ENCODE measurements around the gene A3GALT2.

A3GALT2 gene

GRCh38 chr1:33270808-33271465 lies 50.0 kb downstream of the A3GALT2 start:
- WGBS (ENCODE audit: extremely low coverage, insufficient coverage, low lambda C conversion rate), result no CpG with 5 or more reads among the region's 7 CpGs

GRCh38 chr1:33270379-33270778 lies 50.5 kb downstream of the A3GALT2 start:
- Histone ChIP-seq H3K36me3 (ENCODE audit: control insufficient read depth, insufficient read depth, low read length) (no peaks in the 10 kb centered on the region), H3K79me1 (ENCODE audit: low read length) (peaks cover 24% of the 10 kb centered on the region), H3K56ac (ENCODE audit: low read length) (no peak overlapping the region), H3K79me2 (ENCODE audit: control insufficient read depth, insufficient read depth, low read length) (no peaks in the 10 kb centered on the region), H3K4me3 (ENCODE audit: low read length) (no peak overlapping the region), H3K27ac (ENCODE audit: low read depth, low read length) (no peak overlapping the region), H2BK5ac (ENCODE audit: low read length) (no peak overlapping the region), H3K9ac (ENCODE audit: low read length) (no peak overlapping the region), H2BK15ac (replicated peaks; ENCODE audit: low read depth) (no peak overlapping the region), H3K23ac (ENCODE audit: low read length) (no peak overlapping the region), H3K4me2 (ENCODE audit: low read length) (no peak overlapping the region), H4K5ac (ENCODE audit: low read length) (no peak overlapping the region), H3K4me1 (ENCODE audit: control insufficient read depth, low read depth, low read length) (no peaks in the 10 kb centered on the region), H3K18ac (ENCODE audit: low read length) (no peak overlapping the region), H3K4ac (ENCODE audit: low read depth, low read length) (no peak overlapping the region), H4K8ac (ENCODE audit: low read depth, low read length) (no peak overlapping the region), H2BK120ac (ENCODE audit: low read depth, low read length) (no peak overlapping the region), H3K27me3 (ENCODE audit: insufficient read depth, low read length, poor library complexity) (no peaks in the 10 kb centered on the region), H2AK5ac (ENCODE audit: low read length) (no peak overlapping the region)
- WGBS (ENCODE audit: extremely low coverage, insufficient coverage, low lambda C conversion rate), result no CpG with 5 or more reads among the region's 5 CpGs
- no peak for DNase-seq

More at GRCh38 chr1:33270808-33271465, 50.0 kb downstream of the A3GALT2 start:
- Histone ChIP-seq H3K4me3 (ENCODE audit: low read length) (no peak overlapping the region), H4K8ac (ENCODE audit: low read depth, low read length) (no peak overlapping the region), H3K18ac (ENCODE audit: low read length) (no peak overlapping the region), H3K79me2 (ENCODE audit: control insufficient read depth, insufficient read depth, low read length) (no peaks in the 10 kb centered on the region), H4K5ac (ENCODE audit: low read length) (no peak overlapping the region), H2BK15ac (replicated peaks; ENCODE audit: low read depth) (no peak overlapping the region), H3K4me1 (ENCODE audit: control insufficient read depth, low read depth, low read length) (no peaks in the 10 kb centered on the region), H3K27me3 (ENCODE audit: insufficient read depth, low read length, poor library complexity) (no peaks in the 10 kb centered on the region), H2AK5ac (ENCODE audit: low read length) (no peak overlapping the region), H3K9ac (ENCODE audit: low read length) (no peak overlapping the region), H3K4ac (ENCODE audit: low read depth, low read length) (no peak overlapping the region), H3K36me3 (ENCODE audit: control insufficient read depth, insufficient read depth, low read length) (no peaks in the 10 kb centered on the region), H3K23ac (ENCODE audit: low read length) (no peak overlapping the region), H2BK5ac (ENCODE audit: low read length) (no peak overlapping the region), H3K56ac (ENCODE audit: low read length) (no peak overlapping the region), H3K27ac (ENCODE audit: low read depth, low read length) (no peak overlapping the region), H2BK120ac (ENCODE audit: low read depth, low read length) (no peak overlapping the region), H3K4me2 (ENCODE audit: low read length) (no peak overlapping the region), H3K79me1 (ENCODE audit: low read length) (peaks cover 21% of the 10 kb centered on the region)
- DNase-seq, result no peak

- WGBS (ENCODE audit: extremely low coverage, insufficient coverage, low lambda C conversion rate), result no CpG with 5 or more reads among the region's 5 CpGs
- no peak overlapping the region for H2AK5ac ChIP-seq (ENCODE audit: low read length)
- no peak overlapping the region for H4K8ac ChIP-seq (ENCODE audit: low read depth, low read length)
- no peak overlapping the region for H4K5ac ChIP-seq (ENCODE audit: low read length)
- H3K9ac ChIP-seq (ENCODE audit: low read length), result no peak overlapping the region
- H3K18ac ChIP-seq (ENCODE audit: low read length), result no peak overlapping the region
- H3K79me2 ChIP-seq (ENCODE audit: control insufficient read depth, insufficient read depth, low read length), result no peaks in the 10 kb centered on the region
- H3K27me3 ChIP-seq (ENCODE audit: insufficient read depth, low read length, poor library complexity), result no peaks in the 10 kb centered on the region
- peaks cover 21% of the 10 kb centered on the region for H3K79me1 ChIP-seq (ENCODE audit: low read length)
- no peak overlapping the region for H3K56ac ChIP-seq (ENCODE audit: low read length)
- no peaks in the 10 kb centered on the region for H3K36me3 ChIP-seq (ENCODE audit: control insufficient read depth, insufficient read depth, low read length)
- H3K4me2 ChIP-seq (ENCODE audit: low read length), result no peak overlapping the region
- H3K4me1 ChIP-seq (ENCODE audit: control insufficient read depth, low read depth, low read length), result no peaks in the 10 kb centered on the region
- H3K4ac ChIP-seq (ENCODE audit: low read depth, low read length), result no peak overlapping the region
- no peak overlapping the region for H2BK15ac ChIP-seq (replicated peaks; ENCODE audit: low read depth)
- no peak overlapping the region for H3K23ac ChIP-seq (ENCODE audit: low read length)
- no peak overlapping the region for H2BK5ac ChIP-seq (ENCODE audit: low read length)
- DNase-seq, result no peak
- H2BK120ac ChIP-seq (ENCODE audit: low read depth, low read length), result no peak overlapping the region
- no peak overlapping the region for H3K4me3 ChIP-seq (ENCODE audit: low read length)
- no peak overlapping the region for H3K27ac ChIP-seq (ENCODE audit: low read depth, low read length)
Measured at GRCh38 chr1:33269621-33270020, 51.3 kb downstream of the A3GALT2 start.

- Histone ChIP-seq H3K4me2 (ENCODE audit: low read length) (no peak overlapping the region), H3K27ac (ENCODE audit: low read depth, low read length) (no peak overlapping the region), H2BK5ac (ENCODE audit: low read length) (no peak overlapping the region), H3K9ac (ENCODE audit: low read length) (no peak overlapping the region), H3K79me2 (ENCODE audit: control insufficient read depth, insufficient read depth, low read length) (no peaks in the 10 kb centered on the region), H3K27me3 (ENCODE audit: insufficient read depth, low read length, poor library complexity) (no peaks in the 10 kb centered on the region), H3K36me3 (ENCODE audit: control insufficient read depth, insufficient read depth, low read length) (no peaks in the 10 kb centered on the region), H3K56ac (ENCODE audit: low read length) (no peak overlapping the region), H4K8ac (ENCODE audit: low read depth, low read length) (no peak overlapping the region), H2BK15ac (replicated peaks; ENCODE audit: low read depth) (no peak overlapping the region), H2AK5ac (ENCODE audit: low read length) (no peak overlapping the region), H2BK120ac (ENCODE audit: low read depth, low read length) (no peak overlapping the region), H3K4me3 (ENCODE audit: low read length) (no peak overlapping the region), H4K5ac (ENCODE audit: low read length) (no peak overlapping the region), H3K4ac (ENCODE audit: low read depth, low read length) (no peak overlapping the region), H3K18ac (ENCODE audit: low read length) (no peak overlapping the region), H3K79me1 (ENCODE audit: low read length) (peaks cover 21% of the 10 kb centered on the region), H3K23ac (ENCODE audit: low read length) (peak overlapping the region; percentile 61), H3K4me1 (ENCODE audit: control insufficient read depth, low read depth, low read length) (no peaks in the 10 kb centered on the region)
- no peak for DNase-seq
- WGBS (ENCODE audit: extremely low coverage, insufficient coverage, low lambda C conversion rate), result no CpG with 5 or more reads among the region's 5 CpGs
Measured at GRCh38 chr1:33268927-33269610, 51.8 kb downstream of the A3GALT2 start.

GRCh38 chr1:33268457-33268856 lies 52.4 kb downstream of the A3GALT2 start:
- no peaks in the 10 kb centered on the region for H3K36me3 ChIP-seq (ENCODE audit: control insufficient read depth, insufficient read depth, low read length)

More at GRCh38 chr1:33268457-33268856, 52.4 kb downstream of the A3GALT2 start:
- no peak overlapping the region for H4K8ac ChIP-seq (ENCODE audit: low read depth, low read length)
- no peak overlapping the region for H2BK15ac ChIP-seq (replicated peaks; ENCODE audit: low read depth)
- WGBS (ENCODE audit: extremely low coverage, insufficient coverage, low lambda C conversion rate), result no CpG with 5 or more reads among the region's 2 CpGs
- no peak overlapping the region for H2BK120ac ChIP-seq (ENCODE audit: low read depth, low read length)
- H2BK5ac ChIP-seq (ENCODE audit: low read length), result no peak overlapping the region
- H4K5ac ChIP-seq (ENCODE audit: low read length), result no peak overlapping the region
- no peak overlapping the region for H3K23ac ChIP-seq (ENCODE audit: low read length)
- peaks cover 24% of the 10 kb centered on the region for H3K79me1 ChIP-seq (ENCODE audit: low read length)
- no peaks in the 10 kb centered on the region for H3K79me2 ChIP-seq (ENCODE audit: control insufficient read depth, insufficient read depth, low read length)
- H3K4me1 ChIP-seq (ENCODE audit: control insufficient read depth, low read depth, low read length), result no peaks in the 10 kb centered on the region
- H3K27me3 ChIP-seq (ENCODE audit: insufficient read depth, low read length, poor library complexity), result no peaks in the 10 kb centered on the region
- H3K18ac ChIP-seq (ENCODE audit: low read length), result no peak overlapping the region
- H3K56ac ChIP-seq (ENCODE audit: low read length), result no peak overlapping the region
- H3K27ac ChIP-seq (ENCODE audit: low read depth, low read length), result no peak overlapping the region
- H2AK5ac ChIP-seq (ENCODE audit: low read length), result no peak overlapping the region
- H3K4me2 ChIP-seq (ENCODE audit: low read length), result no peak overlapping the region
- H3K4ac ChIP-seq (ENCODE audit: low read depth, low read length), result no peak overlapping the region
- no peak overlapping the region for H3K9ac ChIP-seq (ENCODE audit: low read length)
- H3K4me3 ChIP-seq (ENCODE audit: low read length), result no peak overlapping the region
- no peak for DNase-seq
